IMR-90 (cell line): ENCODE results near the gene MGME1.

Experiments
- CTCF ChIP-seq: conservative IDR thresholded peaks from 2 replicates; pipeline ENCODE4 v1.5.1; 2012; ENCODE audit warnings: mild to moderate bottlenecking, low read depth, low read length, improper control_type of control experiment
- POLR2A ChIP-seq: IDR thresholded peaks from 2 replicates; pipeline ENCODE4 v1.6.1; 2012; ENCODE audit warnings: mild to moderate bottlenecking, low read depth, low read length
- SMC3 ChIP-seq: fragments of 150-350 bp; IDR thresholded peaks from 2 replicates; pipeline ENCODE4 v1.6.1; 2016; ENCODE audit warnings: low read depth, mild to moderate bottlenecking, antibody characterized with exemption, low read length, moderate library complexity
- USF2 ChIP-seq: fragments of 150-350 bp; IDR thresholded peaks from 2 replicates; pipeline ENCODE4 v1.6.1; 2017; ENCODE audit warnings: mild to moderate bottlenecking, antibody characterized with exemption, low read length, low read depth

GRCh38 chr20:18007534-18008292, 38.9 kb downstream of the MGME1 start:
- TF ChIP-seq USF2 (no peak), CTCF (no peak), POLR2A (no peak), SMC3 (no peak)
